DOHH2 (cell line): ENCODE results near the gene SFTPB.

Source experiments
- H3F3A ChIP-seq: fragments of 200-600 bp; sonication (generic), shearing (Covaris generic); 2 replicates; pipeline ENCODE4 v1.6.0; 2016; ENCODE audit warnings: antibody characterized with exemption, mild to moderate bottlenecking; ENCODE audit not compliant: control insufficient read depth, insufficient read depth
- H3K27ac ChIP-seq: fragments of 200-600 bp; sonication (generic); 2 replicates; pipeline ENCODE4 v1.5.1; 2014; ENCODE audit warnings: low read depth, mild to moderate bottlenecking, low read length, moderate library complexity
- H3K27me3 ChIP-seq: fragments of 200-600 bp; sonication (generic); 2 replicates; pipeline ENCODE4 v1.6.1; 2014; ENCODE audit warnings: mild to moderate bottlenecking, low read length, mixed read lengths; ENCODE audit not compliant: control insufficient read depth
- H3K36me3 ChIP-seq: fragments of 200-600 bp; sonication (generic); 2 replicates; pipeline ENCODE4 v1.6.1; 2014; ENCODE audit warnings: mild to moderate bottlenecking, low read length, moderate library complexity, mixed read lengths; ENCODE audit not compliant: control insufficient read depth
- H3K4me1 ChIP-seq: fragments of 200-600 bp; sonication (generic); 2 replicates; pipeline ENCODE4 v1.6.1; 2014; ENCODE audit warnings: mild to moderate bottlenecking, low read length, mixed read lengths; ENCODE audit not compliant: control insufficient read depth
- H3K4me2 ChIP-seq: fragments of 200-600 bp; sonication (generic); 2 replicates; pipeline ENCODE4 v1.6.0; 2014; ENCODE audit warnings: mild to moderate bottlenecking, low read length, moderate library complexity
- H3K4me3 ChIP-seq: fragments of 200-600 bp; sonication (generic); 2 replicates; pipeline ENCODE4 v1.5.1; 2014; ENCODE audit warnings: mild to moderate bottlenecking, low read length, mixed read lengths
- H3K79me2 ChIP-seq: fragments of 200-600 bp; sonication (generic); 2 replicates; pipeline ENCODE4 v1.6.1; 2014; ENCODE audit warnings: mild to moderate bottlenecking, low read length, mixed read lengths; ENCODE audit not compliant: control insufficient read depth
- H3K9me2 ChIP-seq: fragments of 200-600 bp; sonication (generic); replicated peaks from 2 replicates; pipeline ENCODE4 v1.6.1; 2014; ENCODE audit warnings: mild to moderate bottlenecking, low read length, mixed read lengths; ENCODE audit not compliant: control insufficient read depth
- H3K9me3 ChIP-seq: fragments of 200-600 bp; sonication (generic); 2 replicates; pipeline ENCODE4 v1.6.1; 2014; ENCODE audit warnings: antibody characterized with exemption, low read length, mixed read lengths; ENCODE audit not compliant: control insufficient read depth, insufficient read depth
- H4K20me1 ChIP-seq: fragments of 200-600 bp; sonication (generic); 2 replicates; pipeline ENCODE4 v1.6.0; 2014; ENCODE audit warnings: low read depth, mild to moderate bottlenecking, antibody characterized with exemption, low read length, moderate library complexity; ENCODE audit not compliant: control insufficient read depth, insufficient read depth
- CTCF ChIP-seq: fragments of 200-600 bp; sonication (generic); IDR thresholded peaks from one replicate; pipeline ENCODE4 v1.5.1; 2014; ENCODE audit warnings: antibody characterized with exemption, mild to moderate bottlenecking, low read depth, low read length; ENCODE audit not compliant: poor library complexity, severe bottlenecking
- EZH2phosphoT487 ChIP-seq: fragments of 200-600 bp; sonication (generic); IDR thresholded peaks from 2 replicates; pipeline ENCODE4 v1.6.1; 2017; ENCODE audit warnings: borderline replicate concordance, mild to moderate bottlenecking, antibody characterized with exemption, low read length, moderate library complexity, mixed read lengths

SFTPB gene

GRCh38 chr2:85668009-85668856 is at the start of gene SFTPB:
TSS of gene SFTPB (minus strand) at chr2:85668199. CDS start at chr2:85668183, 16 bp downstream.
- H3K36me3 ChIP-seq: no peaks in the 10 kb centered on the region
- no peaks in the 10 kb centered on the region for H3K79me2 ChIP-seq
- no peaks in the 10 kb centered on the region for H4K20me1 ChIP-seq
- no peaks in the 10 kb centered on the region for H3K9me2 ChIP-seq
- H3K27me3 ChIP-seq: 0 out of 2 replicates have a peak, but pooled peaks cover 2% of the 10 kb centered on the region
- no peak within 1 kb of the TSS for H3K4me3 ChIP-seq
- H3K4me1 ChIP-seq: no peaks in the 10 kb centered on the region
- no peak within 1 kb of the TSS for H3K27ac ChIP-seq
- no peak within 1 kb of the TSS for H3K4me2 ChIP-seq
- H3F3A ChIP-seq: no peaks in the 10 kb centered on the region
- no peaks in the 10 kb centered on the region for H3K9me3 ChIP-seq
- TF ChIP-seq EZH2phosphoT487 (no peak), CTCF (no peak)

- Histone ChIP-seq H3K36me3 (no peaks in the 10 kb centered on the region), H3K27ac (no peak overlapping the region), H4K20me1 (no peaks in the 10 kb centered on the region), H3K27me3 (peaks cover 14% of the 10 kb centered on the region), H3K4me3 (no peak overlapping the region), H3K79me2 (no peaks in the 10 kb centered on the region), H3K9me3 (no peaks in the 10 kb centered on the region), H3K4me2 (no peak overlapping the region), H3K4me1 (no peaks in the 10 kb centered on the region), H3K9me2 (no peaks in the 10 kb centered on the region), H3F3A (no peaks in the 10 kb centered on the region)
- no peak for TF ChIP-seq EZH2phosphoT487
- TF ChIP-seq CTCF: no peak
Measured at GRCh38 chr2:85717308-85718008, 49.5 kb upstream of the SFTPB start.

- no peak overlapping the region for H3K4me3 ChIP-seq
Measured at GRCh38 chr2:85716346-85716914, 48.4 kb upstream of the SFTPB start.

More at GRCh38 chr2:85716346-85716914, 48.4 kb upstream of the SFTPB start:
- no peaks in the 10 kb centered on the region for H3K4me1 ChIP-seq
- H3K4me2 ChIP-seq: no peak overlapping the region
- no peaks in the 10 kb centered on the region for H3K36me3 ChIP-seq
- no peaks in the 10 kb centered on the region for H3K79me2 ChIP-seq
- peaks cover 14% of the 10 kb centered on the region for H3K27me3 ChIP-seq
- H3K9me3 ChIP-seq: no peaks in the 10 kb centered on the region
- H3F3A ChIP-seq: no peaks in the 10 kb centered on the region
- no peak for TF ChIP-seq CTCF
- TF ChIP-seq EZH2phosphoT487: no peak
- no peaks in the 10 kb centered on the region for H4K20me1 ChIP-seq
- no peaks in the 10 kb centered on the region for H3K9me2 ChIP-seq
- H3K27ac ChIP-seq: no peak overlapping the region
